GM12878 (cell line): Measurements from ENCODE around the gene TMC8.

Experiments used
- CREM ChIP-seq: IDR thresholded peaks from 2 replicates; pipeline ENCODE4 v1.6.1; 2014; ENCODE audit warnings: antibody characterized with exemption, low read depth
- MTA3 ChIP-seq: IDR thresholded peaks from 2 replicates; pipeline ENCODE4 v1.6.1; 2012; ENCODE audit warnings: low read length, inconsistent platforms, borderline replicate concordance
- POLR2A ChIP-seq: IDR thresholded peaks from 2 replicates; pipeline ENCODE4 v1.6.1; 2011; ENCODE audit warnings: low read depth, mild to moderate bottlenecking, low read length
- POLR2AphosphoS5 ChIP-seq: IDR thresholded peaks from 2 replicates; pipeline ENCODE4 v1.6.1; 2011; ENCODE audit warnings: mild to moderate bottlenecking, low read length, inconsistent platforms
- PRDM15 ChIP-seq: fragments of 450-650 bp; formaldehyde crosslinking; IDR thresholded peaks from 2 replicates; pipeline ENCODE4 v1.4.0; 2020; ENCODE audit warnings: mild to moderate bottlenecking, moderate library complexity
- RCOR1 ChIP-seq: conservative IDR thresholded peaks from 2 replicates; pipeline ENCODE4 v1.6.1; 2012; ENCODE audit warnings: low read depth, low read length, improper control_type of control experiment
- TCF7 ChIP-seq: IDR thresholded peaks from 2 replicates; pipeline ENCODE4 v1.6.1; 2014; ENCODE audit warnings: antibody characterized with exemption, borderline replicate concordance
- YY1 ChIP-seq: IDR thresholded peaks from 2 replicates; pipeline ENCODE4 v1.6.1; 2011; ENCODE audit warnings: low read depth, mild to moderate bottlenecking, low read length
- ZSCAN29 ChIP-seq: fragments of 450-650 bp; IDR thresholded peaks from 2 replicates; pipeline ENCODE4 v1.6.1; 2017; ENCODE audit warnings: mild to moderate bottlenecking, moderate library complexity
- TF ChIP-seq, protein P1 (sequence below), 3 experiments: IDR thresholded peaks in 2 of 3; conservative IDR thresholded peaks in 1 of 3; 2 replicates each; pipeline ENCODE4 v1.5.1; 2011; ENCODE audit warnings: low read depth in 3 of 3, low read length in 3 of 3, mild to moderate bottlenecking in 3 of 3, control low read depth in 2 of 3, moderate library complexity in 2 of 3, inconsistent platforms in 1 of 3, mixed read lengths in 1 of 3; ENCODE audit not compliant: control insufficient read depth in 2 of 3, insufficient read depth in 1 of 3; ENCODE audit errors: extremely low read depth in 1 of 3
- TF ChIP-seq, protein P2 (sequence below): IDR thresholded peaks from 2 replicates; pipeline ENCODE4 v1.6.1; 2011; ENCODE audit warnings: low read depth, mild to moderate bottlenecking, low read length, moderate library complexity, borderline replicate concordance; ENCODE audit errors: extremely low read depth

DNA sequence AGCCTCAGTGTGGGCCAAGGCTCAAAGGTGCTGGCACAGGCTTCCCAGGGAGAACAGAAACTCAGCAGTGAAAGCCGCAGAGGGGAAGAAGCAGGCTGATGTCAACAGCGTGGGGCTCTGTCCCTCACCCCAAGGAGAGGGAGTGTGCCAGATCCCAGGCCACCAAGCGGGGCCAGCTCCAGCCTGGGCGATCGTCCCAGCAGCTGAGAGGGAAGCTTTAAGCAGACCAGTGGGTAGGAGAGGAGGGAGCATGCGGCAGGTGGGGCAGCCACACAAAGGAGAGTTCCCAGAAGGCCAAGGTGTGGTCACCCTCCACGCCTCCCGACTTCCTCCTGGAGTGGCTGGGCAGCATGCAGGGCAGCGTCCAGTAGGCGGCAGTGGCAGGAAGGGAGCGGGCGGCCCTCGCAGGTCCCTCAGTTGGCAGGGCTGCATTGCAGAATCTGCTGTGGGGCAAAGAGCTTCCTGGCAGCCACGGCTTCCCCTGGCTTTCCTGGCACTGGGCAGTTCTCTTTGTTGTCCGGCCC, 43.8 kb downstream of the TMC8 start:
- TF ChIP-seq TCF7 (no peak), PRDM15 (CRISPR knock-in tag) (no peak), POLR2A (peak; percentile 86), YY1 (no peak), ZSCAN29 (no peak), CREM (no peak), RCOR1 (no peak), MTA3 (no peak; the same call in 1 of the 2 replicates), POLR2AphosphoS5 (peak; percentile 90)
- TF ChIP-seq, protein P1, sequence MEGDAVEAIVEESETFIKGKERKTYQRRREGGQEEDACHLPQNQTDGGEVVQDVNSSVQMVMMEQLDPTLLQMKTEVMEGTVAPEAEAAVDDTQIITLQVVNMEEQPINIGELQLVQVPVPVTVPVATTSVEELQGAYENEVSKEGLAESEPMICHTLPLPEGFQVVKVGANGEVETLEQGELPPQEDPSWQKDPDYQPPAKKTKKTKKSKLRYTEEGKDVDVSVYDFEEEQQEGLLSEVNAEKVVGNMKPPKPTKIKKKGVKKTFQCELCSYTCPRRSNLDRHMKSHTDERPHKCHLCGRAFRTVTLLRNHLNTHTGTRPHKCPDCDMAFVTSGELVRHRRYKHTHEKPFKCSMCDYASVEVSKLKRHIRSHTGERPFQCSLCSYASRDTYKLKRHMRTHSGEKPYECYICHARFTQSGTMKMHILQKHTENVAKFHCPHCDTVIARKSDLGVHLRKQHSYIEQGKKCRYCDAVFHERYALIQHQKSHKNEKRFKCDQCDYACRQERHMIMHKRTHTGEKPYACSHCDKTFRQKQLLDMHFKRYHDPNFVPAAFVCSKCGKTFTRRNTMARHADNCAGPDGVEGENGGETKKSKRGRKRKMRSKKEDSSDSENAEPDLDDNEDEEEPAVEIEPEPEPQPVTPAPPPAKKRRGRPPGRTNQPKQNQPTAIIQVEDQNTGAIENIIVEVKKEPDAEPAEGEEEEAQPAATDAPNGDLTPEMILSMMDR (IDR thresholded peaks at IDR 0.05 in 2 of 3, conservative IDR thresholded peaks at IDR 0.05 in 1 of 3; ENCODE audit: control insufficient read depth in 2 of 3, extremely low read depth in 1 of 3, insufficient read depth in 1 of 3, low read depth in 3 of 3, low read length in 3 of 3): peak; percentile 3 to 48 (median 33); a peak in 3 of 6 replicates
- TF ChIP-seq, protein P2, sequence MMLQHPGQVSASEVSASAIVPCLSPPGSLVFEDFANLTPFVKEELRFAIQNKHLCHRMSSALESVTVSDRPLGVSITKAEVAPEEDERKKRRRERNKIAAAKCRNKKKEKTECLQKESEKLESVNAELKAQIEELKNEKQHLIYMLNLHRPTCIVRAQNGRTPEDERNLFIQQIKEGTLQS: no peak
